DOHH2 (cell line): ENCODE data around the gene FTCD.

Experiments used
- CTCF ChIP-seq: fragments of 200-600 bp; sonication (generic); IDR thresholded peaks from one replicate; pipeline ENCODE4 v1.5.1; 2014; ENCODE audit warnings: antibody characterized with exemption, mild to moderate bottlenecking, low read depth, low read length; ENCODE audit not compliant: poor library complexity, severe bottlenecking
- EZH2phosphoT487 ChIP-seq: fragments of 200-600 bp; sonication (generic); IDR thresholded peaks from 2 replicates; pipeline ENCODE4 v1.6.1; 2017; ENCODE audit warnings: borderline replicate concordance, mild to moderate bottlenecking, antibody characterized with exemption, low read length, moderate library complexity, mixed read lengths

DNA sequence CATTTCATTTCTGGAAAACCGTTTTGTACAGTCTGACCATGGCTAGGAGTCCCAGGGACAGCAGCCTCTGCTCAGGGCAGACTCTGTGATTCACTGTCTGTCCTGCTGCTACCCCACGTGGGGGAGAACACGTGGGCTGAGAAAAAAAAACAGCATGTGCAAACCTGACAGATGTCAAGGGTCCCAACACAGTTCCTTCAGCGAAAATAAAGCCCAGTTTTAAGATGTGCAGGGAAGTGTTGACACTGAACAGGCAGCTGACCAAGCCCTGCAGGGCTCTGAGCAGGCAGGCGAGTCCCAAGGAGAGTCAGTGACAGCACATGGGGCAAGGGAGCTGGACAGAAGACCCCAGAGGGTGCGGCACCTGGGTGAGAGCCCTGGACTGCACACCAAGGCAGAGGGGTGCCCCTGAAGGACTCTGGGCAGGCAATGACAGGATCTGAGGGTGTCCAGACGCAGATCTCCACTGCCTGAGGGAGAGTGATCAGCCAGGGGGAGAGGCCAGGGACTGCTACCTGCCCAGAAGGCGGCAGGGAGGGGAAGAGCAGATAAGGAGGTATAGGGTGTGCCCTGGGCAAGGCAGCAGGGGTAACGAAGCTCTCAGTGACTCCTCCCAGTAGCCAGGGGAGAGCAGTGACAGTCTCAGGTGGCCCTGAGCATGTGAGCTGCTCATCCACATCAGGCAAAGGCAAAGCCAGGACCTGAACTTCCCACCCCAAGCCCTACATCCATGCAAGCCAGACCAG lies 34.0 kb upstream of the FTCD start:
- no peak for TF ChIP-seq CTCF
- no peak for TF ChIP-seq EZH2phosphoT487
